HG03060 (cell line): ENCODE measurements around the gene KLF5.
"Not testable (repeated sequence)": the region's sequence is repeated elsewhere in the genome, so short reads cannot be mapped to it uniquely, and the experiment has no call there.

Experiments used
- ATAC-seq: cut with Tn5 transposase; IDR thresholded peaks from one replicate; pipeline ENCODE4 v1.9.1; 2021; ENCODE audit warnings: low read depth, moderate number of reproducible peaks; ENCODE audit not compliant: unreplicated experiment

Gene KLF5

DNA sequence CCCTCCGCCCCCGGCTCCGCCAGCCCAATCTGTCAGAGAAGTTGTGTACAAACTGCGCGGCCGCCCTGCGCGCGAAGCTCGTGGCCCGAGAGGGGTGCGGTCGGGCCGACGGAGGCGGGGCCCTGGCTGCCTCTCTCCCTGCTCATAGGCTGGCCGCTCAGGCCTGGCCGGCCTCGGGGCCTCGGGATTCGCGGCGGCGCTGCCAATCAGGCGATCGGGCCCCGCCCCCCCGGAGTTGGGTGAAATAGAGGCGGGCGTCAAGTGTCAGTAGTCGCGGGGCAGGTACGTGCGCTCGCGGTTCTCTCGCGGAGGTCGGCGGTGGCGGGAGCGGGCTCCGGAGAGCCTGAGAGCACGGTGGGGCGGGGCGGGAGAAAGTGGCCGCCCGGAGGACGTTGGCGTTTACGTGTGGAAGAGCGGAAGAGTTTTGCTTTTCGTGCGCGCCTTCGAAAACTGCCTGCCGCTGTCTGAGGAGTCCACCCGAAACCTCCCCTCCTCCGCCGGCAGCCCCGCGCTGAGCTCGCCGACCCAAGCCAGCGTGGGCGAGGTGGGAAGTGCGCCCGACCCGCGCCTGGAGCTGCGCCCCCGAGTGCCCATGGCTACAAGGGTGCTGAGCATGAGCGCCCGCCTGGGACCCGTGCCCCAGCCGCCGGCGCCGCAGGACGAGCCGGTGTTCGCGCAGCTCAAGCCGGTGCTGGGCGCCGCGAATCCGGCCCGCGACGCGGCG, at the start of gene KLF5:
KLF5 (plus strand) TSS at position 270 of the 724 bp plus-strand sequence; CDS start at position 593, 323 bp downstream.
- peak; percentile 94 for ATAC-seq

DNA sequence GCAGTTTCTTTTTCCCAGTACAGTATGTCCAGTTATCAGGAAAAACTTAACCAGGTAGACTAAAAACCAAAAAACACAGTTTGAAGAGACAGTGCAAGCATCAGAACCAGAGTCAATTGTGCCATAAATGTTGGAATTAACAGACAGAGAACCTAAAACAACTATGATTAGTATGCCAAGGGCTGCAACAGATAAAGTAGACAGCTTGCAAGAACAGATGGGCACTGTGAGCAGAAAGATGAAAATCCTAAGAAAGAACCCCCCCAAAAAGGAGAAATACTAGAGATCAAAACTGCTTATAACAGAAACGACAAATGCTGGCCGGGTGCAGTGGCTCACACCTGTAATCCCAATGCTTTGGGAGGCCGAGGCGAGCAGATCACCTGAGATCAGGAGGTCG, 47.1 kb upstream of the KLF5 start:
- ATAC-seq: no peak

GRCh38 chr13:73015805-73016204, 43.0 kb upstream of the KLF5 start:
- ATAC-seq: no peak

DNA sequence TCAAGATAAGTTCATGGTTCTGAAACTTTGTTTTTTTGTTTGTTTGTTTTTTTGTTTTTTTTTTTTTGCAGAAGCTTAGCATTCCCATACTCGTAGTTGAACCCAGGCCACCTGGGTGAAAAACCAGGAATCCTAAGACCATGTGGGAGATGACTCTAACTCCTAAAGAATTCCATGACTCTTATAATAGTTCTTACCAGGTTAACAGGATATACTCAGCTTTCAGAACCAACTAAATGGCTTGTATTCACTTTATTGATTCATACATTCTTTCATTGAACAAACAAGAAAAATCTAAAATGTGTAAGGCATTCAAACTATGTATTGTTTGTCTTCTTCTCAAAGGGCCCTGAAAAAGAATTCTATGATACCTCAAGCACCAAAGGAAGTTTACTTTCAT, 40.5 kb upstream of the KLF5 start:
- ATAC-seq: no peak

- no peak for ATAC-seq
Observed at GRCh38 chr13:73025217-73026012, 33.4 kb upstream of the KLF5 start.

DNA sequence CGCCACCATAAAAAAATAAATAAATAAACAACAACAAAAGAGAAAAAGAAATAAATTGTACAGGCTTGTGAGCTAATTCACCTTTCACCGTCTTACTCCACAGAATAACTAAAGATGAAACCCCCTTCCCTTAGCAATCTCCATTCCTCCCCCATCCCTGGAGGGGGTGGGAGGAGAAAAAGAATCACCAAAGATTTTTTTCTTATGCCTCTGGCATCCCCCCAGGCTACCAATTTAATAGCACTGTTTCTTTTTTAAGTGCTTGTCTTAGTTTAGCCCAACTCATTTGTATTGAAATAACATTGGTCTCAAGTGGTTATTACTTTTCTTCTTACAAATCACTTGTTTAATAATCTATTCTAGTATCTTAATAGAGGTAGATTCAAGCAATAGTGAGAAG, 23.9 kb upstream of the KLF5 start:
- no peak for ATAC-seq

DNA sequence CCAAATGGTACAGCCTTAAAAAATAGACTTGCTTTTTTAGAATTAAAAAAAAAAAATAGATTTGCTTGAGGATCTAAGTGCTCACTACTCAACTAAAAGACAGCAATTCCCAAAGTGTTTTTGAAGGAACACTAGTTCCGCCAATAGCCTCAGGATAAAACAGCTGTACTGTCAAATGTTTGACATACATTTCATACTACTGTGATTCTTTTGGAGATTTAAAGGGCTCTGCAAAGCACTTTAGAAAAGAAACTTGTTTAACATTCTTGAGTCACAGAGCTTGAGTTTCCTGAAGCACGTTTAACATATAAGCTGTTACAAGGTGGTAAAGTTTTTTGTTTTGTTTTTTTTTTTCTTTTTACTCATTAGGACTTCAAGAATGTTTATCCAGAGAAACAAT, 23.1 kb upstream of the KLF5 start:
- no peak for ATAC-seq

DNA sequence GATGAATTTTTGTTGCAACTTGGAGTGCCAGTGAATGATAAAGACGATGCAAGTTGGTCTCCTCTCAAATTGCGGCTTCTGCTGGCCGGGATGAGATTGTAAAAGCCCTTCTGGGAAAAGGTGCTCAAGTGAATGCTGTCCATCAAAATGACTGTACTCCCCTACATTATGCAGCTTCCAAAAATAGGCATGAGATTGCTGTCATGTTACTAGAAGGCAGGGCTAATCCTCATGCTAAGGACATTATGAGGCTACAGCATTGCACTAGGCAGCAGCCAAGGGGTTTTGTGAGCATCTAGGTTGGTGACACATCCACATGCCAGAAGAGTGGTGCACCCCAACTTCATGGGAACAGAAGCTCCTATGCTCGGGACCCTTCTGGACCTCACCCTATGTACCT, 22.2 kb upstream of the KLF5 start:
- no peak for ATAC-seq

- no peak for ATAC-seq
Observed at GRCh38 chr13:73038064-73038463, 20.7 kb upstream of the KLF5 start.

- ATAC-seq: no peak
Observed at GRCh38 chr13:73039201-73040108, 19.4 kb upstream of the KLF5 start.

GRCh38 chr13:73040484-73040883, 18.3 kb upstream of the KLF5 start:
- ATAC-seq: no peak

DNA sequence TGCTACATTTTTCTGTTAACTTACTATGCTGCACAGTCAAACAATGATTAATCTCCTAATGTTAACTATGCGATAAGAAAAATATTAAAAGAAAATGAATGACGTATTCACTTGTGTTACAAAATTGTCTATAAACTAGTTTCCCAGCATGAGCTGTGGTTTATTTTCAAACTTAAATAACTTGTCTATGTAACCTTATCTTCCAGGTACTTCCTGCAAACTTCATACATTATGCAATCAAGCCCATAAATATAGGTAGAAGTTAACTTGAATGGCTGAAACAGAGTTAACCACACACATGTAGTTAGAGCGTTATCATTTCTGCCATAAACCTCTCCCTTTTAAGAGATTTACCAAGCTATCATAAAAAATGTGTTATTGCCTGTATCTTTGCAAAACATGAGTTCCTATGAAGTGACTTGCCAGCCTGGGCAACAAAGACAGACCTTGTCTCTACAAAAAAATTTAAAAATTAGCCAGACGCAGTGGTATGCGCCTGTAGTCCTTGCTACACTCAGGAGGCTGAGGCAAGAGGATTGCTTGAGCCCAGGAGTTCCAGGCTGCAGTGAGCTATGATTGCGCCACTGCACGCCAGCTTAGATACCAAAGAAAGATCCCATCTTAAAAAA, 17.7 kb upstream of the KLF5 start:
- no peak for ATAC-seq

- no peak for ATAC-seq
Observed at GRCh38 chr13:73045031-73045430, 13.8 kb upstream of the KLF5 start.

DNA sequence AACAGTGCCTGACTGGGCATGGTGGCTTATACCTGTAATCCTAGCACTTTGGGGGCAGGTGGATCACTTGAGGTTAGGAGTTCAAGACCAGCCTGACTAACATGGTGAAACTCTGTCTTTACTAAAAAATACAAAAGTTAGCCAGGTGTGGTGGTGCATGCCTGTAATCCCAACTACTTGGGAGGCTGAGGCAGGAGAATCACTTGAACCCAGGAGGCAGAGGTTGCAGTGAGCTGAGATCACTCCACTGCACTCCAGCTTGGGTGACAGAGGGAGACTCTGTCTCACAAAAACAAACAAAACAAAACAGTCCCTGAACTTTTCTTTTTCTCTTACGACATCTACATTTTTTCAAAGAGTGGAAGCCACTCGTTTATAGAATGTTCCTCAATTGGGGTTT, 10.2 kb upstream of the KLF5 start:
- ATAC-seq: not testable (repeated sequence)

DNA sequence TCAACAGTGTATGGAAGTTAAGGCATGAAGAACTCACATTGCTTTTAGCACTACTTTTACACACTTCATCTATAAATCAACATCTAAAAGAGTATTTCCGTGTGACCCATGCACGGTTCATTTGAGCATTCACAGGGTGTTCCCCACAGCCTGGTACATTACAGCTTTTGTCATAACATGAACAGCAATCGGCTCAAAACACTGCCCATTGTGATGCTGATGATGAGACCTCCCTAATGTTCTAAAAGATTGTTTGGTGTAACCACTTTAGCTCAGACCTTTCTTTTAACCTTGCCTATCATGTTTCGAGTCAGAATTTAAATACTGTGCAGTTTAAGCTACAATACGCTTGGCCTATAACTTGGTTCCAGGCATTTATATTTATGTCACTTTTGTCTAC, 4.1 kb upstream of the KLF5 start:
- no peak for ATAC-seq

- ATAC-seq: no peak
Observed at GRCh38 chr13:73055813-73056564, 2.8 kb upstream of the KLF5 start.

DNA sequence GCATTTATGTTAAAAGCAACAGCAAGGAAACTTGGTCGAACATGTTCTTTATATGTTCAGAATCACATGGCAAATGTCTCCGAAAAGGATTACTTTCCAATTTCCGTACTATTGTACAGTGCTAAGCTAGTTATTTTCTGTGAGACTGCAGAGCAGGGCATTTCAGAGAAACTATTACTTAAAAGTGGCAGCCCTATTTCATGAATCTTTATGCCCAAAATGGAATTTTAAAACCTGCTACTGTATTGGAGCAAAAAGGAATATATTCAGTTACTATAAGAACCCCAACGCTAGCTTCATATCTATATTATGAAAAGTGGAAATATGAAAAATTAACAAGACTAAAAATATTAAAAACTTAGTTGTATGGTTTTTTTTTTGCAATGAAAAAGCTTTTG, 2.2 kb upstream of the KLF5 start:
- ATAC-seq: no peak

DNA sequence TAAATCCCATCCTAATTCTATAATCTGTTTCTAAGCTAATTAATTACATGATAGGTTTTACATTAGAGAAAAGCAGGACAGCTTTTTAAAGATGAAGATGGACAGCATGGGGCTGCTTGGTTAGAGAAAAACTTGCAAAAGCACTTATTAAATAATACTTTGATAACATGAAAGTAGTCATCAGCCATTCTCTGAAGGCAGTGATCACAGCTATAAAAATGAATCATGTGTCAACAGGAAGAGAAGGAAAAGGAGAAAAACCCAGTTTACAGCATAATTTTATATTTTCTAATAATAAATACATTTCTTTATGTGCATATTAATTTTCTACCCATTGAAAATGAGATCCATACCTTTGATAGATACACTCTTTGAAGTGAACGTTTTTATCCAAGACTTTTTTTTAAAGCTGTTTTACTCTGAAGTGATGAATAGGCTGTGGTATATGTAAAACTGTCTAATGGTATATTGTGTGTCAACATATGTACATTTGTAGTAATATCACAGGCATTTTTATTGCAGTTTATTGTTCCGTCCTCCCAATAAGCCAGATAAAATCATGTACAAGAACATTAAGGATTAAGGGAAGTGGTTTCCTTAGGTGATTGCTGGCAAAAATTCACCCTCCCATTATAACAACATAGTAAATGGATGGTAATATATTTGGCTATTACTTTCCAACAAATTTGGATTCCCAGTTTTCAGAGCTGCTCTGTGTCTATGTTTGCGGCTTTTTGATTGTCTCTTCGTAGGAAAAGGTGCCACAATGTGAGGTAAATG, 1.3 kb upstream of the KLF5 start:
- ATAC-seq: no peak

DNA sequence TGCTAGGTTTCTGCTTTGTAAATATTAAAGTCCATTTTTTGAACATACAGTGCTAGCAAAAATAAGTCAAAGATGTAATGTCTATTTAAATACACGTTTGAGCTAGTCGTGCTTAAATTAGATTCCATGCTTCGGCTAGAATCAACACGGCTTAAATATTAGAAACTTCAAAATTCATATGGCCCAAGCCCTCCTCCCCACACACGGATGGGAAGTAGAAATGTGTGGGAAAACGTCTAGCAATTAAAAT, 816 bp upstream of the KLF5 start:
- no peak for ATAC-seq

- no peak for ATAC-seq
Observed at GRCh38 chr13:73058432-73058735, 421 bp upstream of the KLF5 start.
